Mesenteric fat pad (tissue), 1 donor: ENCODE results near the gene ZHX3. TPM values are rescaled to one million over a fixed set of nuclear protein-coding genes. Genes with fewer than 3 reads are reported as not detected.

Source experiments
- DNase-seq: peaks from one replicate; pipeline ENCODE4 v3.0.0-alpha.2; 2020; ENCODE audit warnings: low spot score
- total RNA-seq: library from RNA; stranded (reverse); fragmentation: NEBNext Ultra II Directional; extraction: Animal tissue kit (Norgen Biotek cat#: 25700); gene quantifications from one replicate; pipeline ENCODE4 v1.2.1, GENCODE V29; 2021
- donor health status: DM: yes; HTN: yes; CAD: no.

ZHX3 gene
- total RNA-seq, 1 donor from 2014 or later = 62.5 TPM

GRCh38 chr20:41158082-41158625, 159.4 kb downstream of the ZHX3 start:
- DNase-seq = no peak

GRCh38 chr20:41155261-41155660, 162.3 kb downstream of the ZHX3 start:
- DNase-seq = no peak

GRCh38 chr20:41154436-41155176, 162.9 kb downstream of the ZHX3 start:
- no peak for DNase-seq

- DNase-seq = no peak
These were observed 165.3 kb downstream of the ZHX3 start for GRCh38 chr20:41152108-41152757.

- DNase-seq = no peak
These were observed 166.2 kb downstream of the ZHX3 start for GRCh38 chr20:41151134-41151869.

GRCh38 chr20:41150664-41151063, 166.9 kb downstream of the ZHX3 start:
- no peak for DNase-seq

GRCh38 chr20:41148942-41149341, 168.6 kb downstream of the ZHX3 start:
- no peak for DNase-seq

- DNase-seq = no peak
These were observed 169.8 kb downstream of the ZHX3 start for GRCh38 chr20:41147767-41148191.

GRCh38 chr20:41145821-41146620, 171.5 kb downstream of the ZHX3 start:
- DNase-seq = no peak

GRCh38 chr20:41145317-41145716, 172.2 kb downstream of the ZHX3 start:
- DNase-seq = no peak

- no peak for DNase-seq
These were observed 174.2 kb downstream of the ZHX3 start for GRCh38 chr20:41143354-41143753.

- DNase-seq = no peak
These were observed 174.6 kb downstream of the ZHX3 start for GRCh38 chr20:41142919-41143318.

GRCh38 chr20:41142245-41142644, 175.3 kb downstream of the ZHX3 start:
- no peak for DNase-seq

GRCh38 chr20:41141153-41141815, 176.2 kb downstream of the ZHX3 start:
- no peak for DNase-seq

GRCh38 chr20:41140226-41141133, 177.1 kb downstream of the ZHX3 start:
- no peak for DNase-seq

- peak; percentile 53 for DNase-seq
These were observed 178.1 kb downstream of the ZHX3 start for GRCh38 chr20:41139227-41140093.

- DNase-seq = peak; percentile 77
These were observed 178.9 kb downstream of the ZHX3 start for GRCh38 chr20:41138475-41139226.
